ENCODE results near the gene CSNK1G1.

- no peak for TF ChIP-seq CTCF (IDR thresholded peaks at IDR 0.05 in 8 of 11, conservative IDR thresholded peaks at IDR 0.05 in 3 of 11)
- TF ChIP-seq POLR2AphosphoS5 (IDR thresholded peaks at IDR 0.05): no peak
These were observed 139.8 kb downstream of the CSNK1G1 start for GRCh38 chr15:64216196-64216595.
